HL-60 (cell line): ENCODE results near the gene KCTD16.

ENCODE experiments used
- TF ChIP-seq, protein P1 (sequence below): IDR thresholded peaks from 2 replicates; pipeline ENCODE4 v1.6.1; 2012; ENCODE audit warnings: low read depth; ENCODE audit not compliant: insufficient replicate concordance
- TF ChIP-seq, protein P2 (sequence below): IDR thresholded peaks from one replicate; pipeline ENCODE4 v1.5.1; 2011; ENCODE audit warnings: low read length, control low read depth, inconsistent platforms; ENCODE audit not compliant: insufficient read depth

DNA sequence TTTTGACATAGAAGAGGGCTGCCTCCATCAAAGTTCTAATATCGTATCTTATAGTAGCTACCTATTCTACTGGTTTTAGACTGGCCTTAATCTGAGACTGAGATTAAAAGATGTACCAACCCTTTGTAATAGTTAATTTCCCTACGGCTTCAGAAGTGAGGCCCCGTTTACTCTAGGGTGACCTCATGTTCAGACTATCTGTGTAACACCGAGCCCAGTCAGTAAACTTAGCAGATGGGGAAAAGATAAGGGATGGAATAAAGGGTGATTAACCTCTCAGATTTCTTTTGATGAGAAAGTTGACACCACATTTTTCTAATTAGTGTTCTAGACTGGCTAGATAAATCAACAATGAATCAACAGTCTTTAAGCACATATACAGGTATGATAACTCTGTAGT, 283.1 kb downstream of the KCTD16 start:
- TF ChIP-seq, protein P1, sequence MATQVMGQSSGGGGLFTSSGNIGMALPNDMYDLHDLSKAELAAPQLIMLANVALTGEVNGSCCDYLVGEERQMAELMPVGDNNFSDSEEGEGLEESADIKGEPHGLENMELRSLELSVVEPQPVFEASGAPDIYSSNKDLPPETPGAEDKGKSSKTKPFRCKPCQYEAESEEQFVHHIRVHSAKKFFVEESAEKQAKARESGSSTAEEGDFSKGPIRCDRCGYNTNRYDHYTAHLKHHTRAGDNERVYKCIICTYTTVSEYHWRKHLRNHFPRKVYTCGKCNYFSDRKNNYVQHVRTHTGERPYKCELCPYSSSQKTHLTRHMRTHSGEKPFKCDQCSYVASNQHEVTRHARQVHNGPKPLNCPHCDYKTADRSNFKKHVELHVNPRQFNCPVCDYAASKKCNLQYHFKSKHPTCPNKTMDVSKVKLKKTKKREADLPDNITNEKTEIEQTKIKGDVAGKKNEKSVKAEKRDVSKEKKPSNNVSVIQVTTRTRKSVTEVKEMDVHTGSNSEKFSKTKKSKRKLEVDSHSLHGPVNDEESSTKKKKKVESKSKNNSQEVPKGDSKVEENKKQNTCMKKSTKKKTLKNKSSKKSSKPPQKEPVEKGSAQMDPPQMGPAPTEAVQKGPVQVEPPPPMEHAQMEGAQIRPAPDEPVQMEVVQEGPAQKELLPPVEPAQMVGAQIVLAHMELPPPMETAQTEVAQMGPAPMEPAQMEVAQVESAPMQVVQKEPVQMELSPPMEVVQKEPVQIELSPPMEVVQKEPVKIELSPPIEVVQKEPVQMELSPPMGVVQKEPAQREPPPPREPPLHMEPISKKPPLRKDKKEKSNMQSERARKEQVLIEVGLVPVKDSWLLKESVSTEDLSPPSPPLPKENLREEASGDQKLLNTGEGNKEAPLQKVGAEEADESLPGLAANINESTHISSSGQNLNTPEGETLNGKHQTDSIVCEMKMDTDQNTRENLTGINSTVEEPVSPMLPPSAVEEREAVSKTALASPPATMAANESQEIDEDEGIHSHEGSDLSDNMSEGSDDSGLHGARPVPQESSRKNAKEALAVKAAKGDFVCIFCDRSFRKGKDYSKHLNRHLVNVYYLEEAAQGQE = no peak
- TF ChIP-seq, protein P2, sequence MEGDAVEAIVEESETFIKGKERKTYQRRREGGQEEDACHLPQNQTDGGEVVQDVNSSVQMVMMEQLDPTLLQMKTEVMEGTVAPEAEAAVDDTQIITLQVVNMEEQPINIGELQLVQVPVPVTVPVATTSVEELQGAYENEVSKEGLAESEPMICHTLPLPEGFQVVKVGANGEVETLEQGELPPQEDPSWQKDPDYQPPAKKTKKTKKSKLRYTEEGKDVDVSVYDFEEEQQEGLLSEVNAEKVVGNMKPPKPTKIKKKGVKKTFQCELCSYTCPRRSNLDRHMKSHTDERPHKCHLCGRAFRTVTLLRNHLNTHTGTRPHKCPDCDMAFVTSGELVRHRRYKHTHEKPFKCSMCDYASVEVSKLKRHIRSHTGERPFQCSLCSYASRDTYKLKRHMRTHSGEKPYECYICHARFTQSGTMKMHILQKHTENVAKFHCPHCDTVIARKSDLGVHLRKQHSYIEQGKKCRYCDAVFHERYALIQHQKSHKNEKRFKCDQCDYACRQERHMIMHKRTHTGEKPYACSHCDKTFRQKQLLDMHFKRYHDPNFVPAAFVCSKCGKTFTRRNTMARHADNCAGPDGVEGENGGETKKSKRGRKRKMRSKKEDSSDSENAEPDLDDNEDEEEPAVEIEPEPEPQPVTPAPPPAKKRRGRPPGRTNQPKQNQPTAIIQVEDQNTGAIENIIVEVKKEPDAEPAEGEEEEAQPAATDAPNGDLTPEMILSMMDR = no peak
